ENCODE data around the gene NLRC3. TPM values are rescaled to one million over a fixed set of nuclear protein-coding genes. Genes with fewer than 3 reads are reported as not detected.
"Not testable (repeated sequence)": the region's sequence is repeated elsewhere in the genome, so short reads cannot be mapped to it uniquely, and the experiment has no call there.

The NLRC3 gene
- polyA plus RNA-seq, 3 donors = 0.22 to 0.86 (median 0.26) TPM

DNA sequence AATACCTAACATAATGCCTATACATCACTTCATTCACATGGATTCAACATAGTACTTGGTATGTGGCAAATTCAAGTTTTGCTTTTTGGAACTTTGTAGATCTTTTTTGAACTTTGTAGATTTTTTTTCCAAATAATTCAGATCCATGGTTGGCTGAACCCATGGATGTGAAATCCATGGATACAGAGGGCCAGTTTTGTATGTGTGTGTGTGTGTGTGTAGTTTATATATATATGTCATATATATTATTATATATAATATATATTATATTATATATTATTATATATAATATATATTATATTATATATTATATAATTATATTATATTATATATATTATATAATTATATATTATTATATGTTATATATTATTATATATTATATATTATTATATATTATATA lies 48.0 kb downstream of the NLRC3 start:
- H3K27ac ChIP-seq (ENCODE audit: low read depth, low read length) = no peak overlapping the region

DNA sequence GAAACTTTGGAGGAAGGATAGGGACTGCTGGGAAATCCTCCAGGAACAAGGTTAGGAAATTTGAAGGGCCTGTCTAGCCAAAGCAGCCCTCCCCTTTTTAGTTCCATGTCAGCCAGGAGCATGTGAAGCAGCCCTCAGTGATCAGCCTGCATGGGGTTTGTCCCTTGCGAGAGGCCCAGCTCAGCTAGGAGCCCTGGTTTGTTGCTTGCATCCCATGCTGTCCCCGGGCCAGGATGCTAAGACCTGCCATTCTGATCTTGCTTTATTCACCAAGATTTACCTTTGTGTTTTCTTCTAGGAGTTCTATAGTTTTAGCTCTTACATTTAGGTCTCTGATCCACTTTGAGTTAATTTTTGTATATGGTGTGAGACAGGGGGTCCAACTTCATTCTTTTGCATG lies 48.8 kb downstream of the NLRC3 start:
- 95 to 100% (median 100%) methylated on average over 2 of the region's 2 CpGs for WGBS, 3 donors
- no peak overlapping the region for H3K27ac ChIP-seq (ENCODE audit: low read depth, low read length)

DNA sequence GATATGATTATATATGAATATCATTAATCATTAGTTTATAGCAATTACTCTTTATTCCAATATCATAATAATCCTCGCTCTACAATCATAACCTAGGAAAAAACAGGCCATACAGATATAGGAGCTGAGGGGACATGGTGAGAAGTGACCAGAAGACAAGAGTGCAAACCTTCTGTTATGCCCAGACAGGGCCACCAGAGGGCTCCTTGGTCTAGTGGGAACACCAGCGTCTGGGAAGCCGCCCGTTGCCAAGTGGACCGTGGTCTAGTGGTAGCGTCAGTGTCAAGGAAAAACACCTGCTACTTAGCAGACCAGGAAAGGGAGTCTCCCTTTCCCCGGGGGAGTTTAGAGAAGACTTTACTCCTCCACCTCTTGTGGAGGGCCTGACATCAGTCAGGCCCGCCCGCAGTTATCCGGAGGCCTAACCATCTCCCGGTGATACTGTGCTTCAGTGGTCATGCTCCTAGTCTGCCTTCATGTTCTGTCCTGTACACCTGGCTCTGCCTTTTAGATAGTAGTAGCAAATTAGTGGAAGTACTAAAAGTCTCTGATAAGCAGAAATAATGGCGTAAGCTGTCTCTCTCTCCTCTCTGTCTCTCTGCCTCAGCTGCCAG lies 49.9 kb downstream of the NLRC3 start:
- WGBS, 3 donors = 53 to 60% (median 53%) methylated on average over 12 of the region's 12 CpGs
- not testable (repeated sequence) for H3K27ac ChIP-seq (ENCODE audit: low read depth, low read length)

DNA sequence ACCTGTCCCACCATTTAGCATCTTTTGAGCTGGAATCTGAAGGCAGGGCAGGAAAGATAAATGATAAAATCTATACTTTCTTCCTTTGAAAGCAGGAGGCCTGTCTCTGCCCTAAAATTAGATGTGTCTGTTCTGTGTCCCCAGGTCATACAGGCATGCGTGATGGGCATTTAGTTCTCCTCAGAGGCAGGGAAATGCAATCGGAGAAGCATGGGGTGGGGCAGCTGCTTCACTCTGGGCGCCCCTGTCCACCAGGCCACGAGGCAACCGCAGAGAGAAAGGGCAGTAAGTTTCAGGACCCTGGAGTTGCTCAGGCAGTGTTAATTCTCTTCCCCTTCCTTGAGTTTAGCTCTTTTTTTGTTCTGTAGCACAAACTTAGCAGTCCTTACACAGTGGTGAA lies 51.3 kb downstream of the NLRC3 start:
- no peak overlapping the region for H3K27ac ChIP-seq (ENCODE audit: low read depth, low read length)
- WGBS, 3 donors = 78 to 95% (median 91%) methylated on average over 5 of the region's 5 CpGs

DNA sequence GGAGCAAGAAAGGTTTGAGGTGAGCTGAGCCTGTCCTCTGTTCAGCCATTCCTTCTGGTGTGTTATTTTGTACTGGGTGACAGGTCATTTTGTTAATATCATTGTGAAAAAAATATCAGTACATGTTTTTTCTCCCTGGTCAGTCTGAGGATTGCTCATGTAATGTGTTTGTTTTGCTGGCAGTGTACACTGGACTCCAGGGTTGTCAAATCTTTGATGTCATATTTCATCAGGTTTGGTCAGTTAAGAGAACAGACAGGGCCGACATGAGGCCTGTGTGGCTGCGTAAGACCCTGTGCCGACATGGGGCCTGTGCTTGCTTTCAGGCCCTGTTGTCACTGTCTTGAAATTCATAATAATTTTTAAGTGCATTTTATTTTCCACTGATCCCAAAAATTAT lies 53.9 kb downstream of the NLRC3 start:
- 90 to 94% (median 90%) methylated on average over 3 of the region's 3 CpGs for WGBS, 3 donors
- H3K27ac ChIP-seq (ENCODE audit: low read depth, low read length) = no peak overlapping the region

DNA sequence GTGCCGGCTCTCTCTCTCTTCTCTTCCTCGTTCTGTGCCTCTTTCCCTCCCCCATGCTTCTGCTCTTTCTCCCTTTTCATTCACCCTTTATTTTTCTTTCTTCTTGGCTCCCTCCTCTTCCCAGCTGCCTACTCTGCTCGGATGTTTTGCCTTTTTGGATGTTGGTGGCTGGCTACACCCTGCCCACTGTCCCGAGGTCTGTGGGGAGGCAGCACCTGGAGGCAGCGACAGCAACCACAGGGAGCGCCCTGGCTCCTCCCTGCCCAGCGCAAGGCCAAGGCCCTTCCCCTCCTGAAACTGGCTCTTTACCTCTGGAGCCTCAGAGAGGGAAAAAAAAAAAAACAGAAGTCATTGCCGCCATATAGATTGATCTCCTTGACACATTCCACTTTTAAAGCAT lies 56.4 kb downstream of the NLRC3 start:
- no peak overlapping the region for H3K27ac ChIP-seq (ENCODE audit: low read depth, low read length)
- 55 to 72% (median 68%) methylated on average over 8 of the region's 8 CpGs for WGBS, 3 donors

DNA sequence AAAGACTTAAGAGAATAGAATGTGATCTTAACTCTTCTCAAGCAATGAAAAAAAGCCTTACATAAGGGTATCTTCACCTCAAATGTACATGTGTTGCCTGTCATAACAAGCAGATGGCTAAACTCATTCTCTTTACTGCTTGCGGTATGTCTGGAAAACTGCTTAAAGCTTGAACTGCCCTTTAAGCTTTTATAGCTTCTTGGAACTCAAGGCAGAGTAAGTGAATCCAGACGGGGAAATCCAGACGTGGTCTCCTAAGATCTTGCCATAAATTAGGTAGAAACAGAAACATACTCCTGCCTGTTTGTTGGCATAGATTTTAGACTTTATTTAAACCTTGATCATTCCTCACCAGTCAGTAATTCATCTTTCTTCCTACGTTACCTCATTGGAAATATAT lies 56.8 kb downstream of the NLRC3 start:
- 71 to 80% (median 72%) methylated on average over 4 of the region's 4 CpGs for WGBS, 3 donors
- H3K27ac ChIP-seq (ENCODE audit: low read depth, low read length) = no peak overlapping the region

DNA sequence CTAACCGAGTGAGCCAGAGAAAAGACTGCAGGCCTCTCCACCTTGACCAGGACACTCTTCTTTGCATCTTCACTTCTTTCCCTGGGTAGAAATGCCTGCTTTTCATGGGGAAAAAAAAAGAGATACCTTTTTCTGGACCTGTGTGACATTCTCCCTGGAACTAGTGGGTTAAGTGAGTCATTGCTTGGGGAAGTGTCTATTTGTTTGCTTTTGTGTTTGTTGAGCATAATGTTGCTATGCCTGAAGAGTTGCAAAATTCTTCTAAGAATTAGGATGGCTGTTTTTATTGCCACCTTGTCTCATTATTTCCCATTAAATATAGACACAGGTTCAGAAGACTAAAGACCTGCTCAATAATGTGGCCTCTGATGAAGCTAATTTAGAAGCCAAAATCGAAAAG lies 57.6 kb downstream of the NLRC3 start:
- 91 to 99% (median 96%) methylated on average over 2 of the region's 2 CpGs for WGBS, 3 donors
- no peak overlapping the region for H3K27ac ChIP-seq (ENCODE audit: low read depth, low read length)

DNA sequence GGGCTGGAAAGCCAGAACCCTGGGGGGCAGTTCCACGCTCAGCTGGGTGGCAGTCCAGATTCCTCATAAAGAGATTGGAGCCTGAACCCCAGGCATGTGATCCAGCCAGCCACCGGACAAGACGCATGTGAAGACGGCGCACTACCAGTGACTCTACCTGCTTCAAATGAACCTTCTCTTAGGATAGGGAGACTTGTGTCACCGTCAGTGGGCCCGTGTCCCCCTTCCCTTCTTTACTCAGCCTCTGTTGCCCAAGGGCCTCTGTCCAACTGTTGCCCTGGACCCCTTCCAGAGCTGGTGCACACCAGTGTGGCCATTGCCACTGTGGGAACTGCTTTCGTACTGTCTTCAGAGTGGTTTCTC lies 58.2 kb downstream of the NLRC3 start:
- H3K27ac ChIP-seq (ENCODE audit: low read depth, low read length) = no peak overlapping the region
- 83 to 97% (median 91%) methylated on average over 8 of the region's 8 CpGs for WGBS, 3 donors

DNA sequence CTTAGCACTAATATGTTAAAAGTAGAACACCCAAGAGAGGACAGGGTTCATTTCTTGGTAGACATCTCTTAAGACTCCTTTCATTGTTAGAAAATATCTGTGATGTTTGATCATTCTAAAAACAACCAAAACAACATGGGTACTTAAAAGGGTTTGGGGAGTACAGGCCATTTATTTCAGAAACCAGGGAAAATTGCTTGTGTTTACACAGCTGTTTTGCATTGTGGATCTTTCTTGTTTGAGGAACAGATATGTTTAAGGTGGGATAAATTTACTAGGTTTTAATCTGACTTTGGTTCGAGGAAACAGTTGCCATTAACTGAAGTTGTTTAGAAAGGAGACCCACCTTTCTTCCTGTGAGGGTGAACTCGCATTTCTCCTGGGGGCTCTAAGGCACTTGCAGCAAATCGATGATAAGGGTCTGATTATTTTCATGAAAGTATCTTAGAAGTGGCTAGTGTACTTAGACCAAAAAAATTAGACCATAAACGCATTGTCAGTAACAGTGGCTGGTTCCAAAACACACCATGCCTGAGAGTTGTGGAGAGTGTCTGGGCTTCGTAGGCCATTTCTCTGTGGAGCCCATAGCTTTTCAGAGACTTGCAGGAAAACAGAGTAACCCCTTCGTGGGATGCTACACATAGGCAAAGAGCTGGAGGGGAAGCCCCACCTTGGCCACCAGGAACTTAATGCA lies 58.8 kb downstream of the NLRC3 start:
- no peak overlapping the region for H3K27ac ChIP-seq (ENCODE audit: low read depth, low read length)
- WGBS, 3 donors = 53 to 87% (median 75%) methylated on average over 6 of the region's 6 CpGs

DNA sequence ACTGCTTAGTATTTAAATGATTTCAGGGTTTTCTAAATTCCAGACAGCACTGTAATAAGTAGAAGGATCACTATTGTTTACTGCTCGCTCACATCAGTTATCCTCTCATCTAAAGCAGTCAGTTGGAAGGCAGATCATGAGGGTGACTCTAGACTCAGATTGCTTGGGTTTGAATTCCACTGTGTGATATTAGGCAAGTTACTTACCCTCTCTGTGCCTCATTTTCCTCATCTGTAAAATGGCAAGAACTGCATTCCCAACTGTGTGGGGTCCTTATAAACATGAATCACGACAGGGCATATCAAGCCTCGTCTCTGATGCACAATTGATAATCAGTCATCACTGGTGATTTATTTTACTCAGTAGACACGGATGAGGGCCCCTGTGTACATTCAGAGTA lies 61.3 kb downstream of the NLRC3 start:
- WGBS, 3 donors = 92 to 94% (median 93%) methylated on average over 4 of the region's 4 CpGs
- no peak overlapping the region for H3K27ac ChIP-seq (ENCODE audit: low read depth, low read length)

DNA sequence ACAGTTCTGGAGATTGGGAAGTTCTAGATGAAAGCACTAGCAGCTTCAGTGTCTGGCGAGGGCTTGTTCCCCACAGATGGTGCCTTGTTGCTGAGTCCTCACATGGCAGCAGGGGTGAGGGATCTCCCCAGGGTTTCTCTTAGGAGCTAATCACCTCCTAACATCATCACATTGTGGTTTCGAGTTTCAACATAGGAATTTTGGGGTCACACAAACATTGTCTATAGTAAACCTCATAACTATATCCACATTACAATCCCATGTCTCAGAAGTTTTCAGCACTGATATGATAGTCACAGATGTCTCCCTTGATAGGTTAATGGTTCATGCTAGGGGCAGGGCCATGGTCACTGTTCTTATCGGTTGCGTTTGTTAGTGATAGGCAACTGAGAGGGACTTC lies 62.6 kb downstream of the NLRC3 start:
- 94 to 96% (median 95%) methylated on average over 4 of the region's 4 CpGs for WGBS, 3 donors

DNA sequence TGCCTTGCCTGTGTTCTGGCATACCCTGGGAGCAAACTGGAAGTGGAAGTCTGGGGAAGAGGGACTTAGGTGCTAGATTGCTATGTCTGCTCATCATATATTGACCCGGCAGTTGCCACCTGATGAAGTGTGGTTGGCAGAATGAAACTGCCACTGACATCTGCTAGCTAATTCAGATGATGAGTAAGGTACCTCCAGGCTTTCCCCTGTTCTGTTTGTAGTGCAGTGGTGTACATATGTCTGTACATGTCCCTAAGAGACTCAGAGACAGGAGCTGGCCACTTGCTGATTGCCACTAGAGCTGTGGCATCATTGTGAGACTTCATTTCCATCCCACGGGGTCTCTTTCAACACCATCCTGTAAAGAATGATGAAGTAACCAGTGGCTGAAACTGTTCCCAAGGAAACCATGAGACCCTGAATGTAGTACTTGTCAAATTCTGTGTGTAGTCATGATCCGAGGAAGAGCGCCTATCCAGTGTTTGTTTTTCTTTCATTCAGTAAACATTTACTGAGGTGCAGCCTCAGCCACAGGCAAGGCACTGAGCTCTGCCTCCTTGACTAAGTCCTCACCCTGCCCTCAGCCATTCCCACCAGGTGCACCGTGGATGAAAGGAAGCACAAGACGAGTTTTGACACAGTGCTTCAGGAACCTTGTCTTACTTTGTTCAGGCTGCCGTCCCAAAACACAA lies 63.2 kb downstream of the NLRC3 start:
- no peak overlapping the region for H3K27ac ChIP-seq (ENCODE audit: low read depth, low read length)
- 69 to 87% (median 85%) methylated on average over 7 of the region's 7 CpGs for WGBS, 3 donors

More for the DNA sequence above, 62.6 kb downstream of the NLRC3 start:
- no peak overlapping the region for H3K27ac ChIP-seq (ENCODE audit: low read depth, low read length)

DNA sequence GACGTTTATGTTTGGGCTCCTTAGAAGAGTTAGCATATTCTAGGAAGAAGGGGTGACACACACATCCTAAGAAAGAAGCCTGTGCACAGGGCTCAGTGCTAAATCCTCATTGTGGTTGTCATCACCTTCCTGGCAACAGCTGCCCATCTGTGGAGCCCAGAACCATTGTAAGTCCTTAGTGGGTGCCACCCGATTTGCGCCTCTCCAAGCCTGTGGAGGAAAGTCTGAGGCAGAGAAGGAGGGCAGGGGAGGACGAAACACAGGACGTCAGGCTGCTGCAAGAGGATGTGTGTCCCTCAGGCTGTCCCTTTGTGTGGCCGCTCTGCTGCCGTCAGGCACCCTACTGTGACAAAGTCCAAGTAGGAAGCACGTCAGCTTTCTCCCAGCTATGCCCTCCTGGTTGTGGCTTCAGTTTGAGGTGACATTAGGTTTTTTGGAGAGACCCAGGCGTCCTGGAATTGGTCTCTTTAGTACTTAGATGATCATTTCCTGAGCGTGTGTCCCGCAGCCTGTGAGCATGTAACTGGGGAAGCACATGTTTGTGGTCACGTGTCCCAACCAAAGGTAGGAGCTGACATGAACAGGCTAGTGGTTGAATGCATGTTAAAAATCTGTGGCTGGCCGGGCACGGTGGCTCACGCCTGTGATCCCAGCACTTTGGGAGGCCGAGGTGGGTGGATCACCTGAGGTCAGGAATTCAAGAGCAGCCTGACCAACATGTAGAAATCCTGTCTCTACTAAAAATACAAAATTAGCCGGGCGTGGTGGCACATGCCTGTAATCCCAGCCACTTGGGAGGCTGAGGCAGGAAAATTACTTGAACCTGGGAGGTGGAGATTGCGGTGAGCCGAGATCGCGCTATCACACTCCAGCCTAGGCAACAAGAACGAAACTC lies 65.7 kb downstream of the NLRC3 start:
- no peak overlapping the region for H3K27ac ChIP-seq (ENCODE audit: low read depth, low read length)
- WGBS, 3 donors = 93 to 96% (median 96%) methylated on average over 23 of the region's 23 CpGs

DNA sequence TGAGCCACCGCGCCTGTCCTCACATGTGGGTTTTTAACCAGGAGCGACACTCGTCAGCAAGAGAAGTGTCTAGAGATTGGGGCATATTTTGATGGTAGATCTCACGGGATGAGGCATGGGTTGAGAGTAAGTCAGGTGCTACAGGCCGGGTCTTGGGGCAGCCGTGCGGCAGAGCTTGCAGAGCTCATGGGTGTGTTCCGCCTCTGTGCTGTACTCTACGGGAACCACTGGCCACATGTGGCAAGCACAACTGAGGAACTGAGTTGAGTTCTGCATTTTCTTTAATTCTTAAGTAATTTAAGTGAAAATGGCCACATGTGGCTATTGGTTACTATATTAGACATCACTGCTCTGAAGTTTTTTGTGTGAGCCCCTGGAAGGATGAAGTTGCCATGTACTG lies 66.8 kb downstream of the NLRC3 start:
- no peak overlapping the region for H3K27ac ChIP-seq (ENCODE audit: low read depth, low read length)
- WGBS, 3 donors = 91 to 96% (median 93%) methylated on average over 10 of the region's 10 CpGs

DNA sequence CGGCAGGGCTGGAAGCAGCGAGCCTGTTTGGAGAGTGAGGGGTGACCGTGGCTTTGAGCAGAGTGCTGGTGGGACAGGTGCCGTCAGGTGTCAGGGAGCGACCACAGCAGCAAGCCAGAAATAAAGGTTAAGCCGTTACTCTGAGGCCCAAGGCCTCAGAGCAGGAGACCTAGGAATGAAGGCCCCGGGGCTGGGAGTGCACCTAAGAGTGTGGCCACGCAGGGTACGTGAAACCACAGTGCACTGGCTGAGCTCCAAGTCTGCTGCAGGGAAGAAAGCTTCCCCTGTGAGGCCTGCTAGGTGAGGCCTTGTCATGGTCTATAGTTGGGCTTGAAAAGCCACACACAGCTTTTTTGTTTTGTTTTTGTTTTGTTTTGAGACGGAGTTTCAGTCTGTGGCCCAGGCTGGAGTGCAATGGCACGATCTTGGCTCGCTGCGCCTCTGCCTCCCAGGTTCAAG lies 67.7 kb downstream of the NLRC3 start:
- 78 to 86% (median 84%) methylated on average over 13 of the region's 13 CpGs for WGBS, 3 donors
- no peak overlapping the region for H3K27ac ChIP-seq (ENCODE audit: low read depth, low read length)

DNA sequence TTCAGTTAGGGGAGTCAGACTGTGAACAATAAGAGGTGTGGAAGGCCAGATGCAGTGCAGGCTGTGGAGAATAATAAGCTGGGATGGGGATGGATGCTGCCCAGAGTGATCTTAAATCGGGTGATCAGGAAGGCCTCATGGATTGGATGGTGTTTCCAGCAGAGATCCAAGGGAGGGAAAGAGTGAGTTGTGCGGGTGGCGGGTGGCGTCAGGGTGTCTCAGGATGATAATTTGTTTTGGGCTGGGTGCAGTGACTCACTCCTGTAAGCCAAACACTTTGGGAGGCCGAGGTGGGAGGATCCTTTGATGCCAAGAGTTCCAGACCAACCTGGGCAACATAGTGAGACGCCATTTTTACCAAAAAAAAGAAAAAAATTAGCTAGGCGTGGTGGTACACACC lies 68.5 kb downstream of the NLRC3 start:
- no peak overlapping the region for H3K27ac ChIP-seq (ENCODE audit: low read depth, low read length)
- 94 to 97% (median 97%) methylated on average over 7 of the region's 7 CpGs for WGBS, 3 donors

DNA sequence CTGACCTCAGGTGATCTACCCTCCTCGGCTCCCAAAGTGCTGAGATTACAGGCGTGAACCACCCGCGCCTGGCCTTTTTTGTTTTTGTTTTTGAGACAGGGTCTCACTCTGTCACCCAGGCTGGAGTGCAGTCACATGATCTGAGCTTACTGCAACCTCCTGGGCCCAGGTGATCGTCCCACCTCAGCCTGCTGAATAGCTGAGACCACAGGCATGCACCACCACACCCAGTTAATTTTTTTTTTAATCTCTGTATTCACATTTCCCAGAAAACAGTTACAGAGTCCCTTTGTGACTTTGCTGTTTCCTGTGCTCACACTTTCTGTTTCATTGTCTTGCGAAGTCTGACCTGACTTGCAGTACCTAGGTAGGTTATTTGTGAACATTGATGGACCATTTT lies 73.7 kb downstream of the NLRC3 start:
- H3K27ac ChIP-seq (ENCODE audit: low read depth, low read length) = no peak overlapping the region
- 70 to 80% (median 75%) methylated on average over 6 of the region's 6 CpGs for WGBS, 3 donors
